ENCODE results near the gene TPRG1.
"Not testable (repeated sequence)": the region's sequence is repeated elsewhere in the genome, so short reads cannot be mapped to it uniquely, and the experiment has no call there.

TPRG1 gene

DNA sequence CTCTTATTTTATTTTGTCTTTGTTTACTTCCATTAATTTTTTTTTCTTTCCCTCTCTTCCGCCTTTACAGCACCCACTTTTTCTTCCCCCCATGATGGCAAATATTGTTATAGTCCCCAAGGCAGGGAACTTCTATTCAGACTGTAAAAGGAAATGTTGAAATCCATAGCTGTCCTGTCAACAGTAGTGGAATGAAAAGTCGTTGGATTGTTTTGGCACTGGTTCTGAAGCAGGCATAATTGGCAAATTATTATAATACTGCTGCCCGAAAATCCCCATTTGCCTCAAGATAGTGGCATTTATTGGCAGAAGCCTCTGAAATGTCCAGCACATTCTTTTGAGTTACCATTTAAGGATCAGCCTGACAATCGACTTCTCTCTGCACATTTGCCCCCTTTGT lies 150.6 kb downstream of the TPRG1 start:
- DNase-seq, result no peak

DNA sequence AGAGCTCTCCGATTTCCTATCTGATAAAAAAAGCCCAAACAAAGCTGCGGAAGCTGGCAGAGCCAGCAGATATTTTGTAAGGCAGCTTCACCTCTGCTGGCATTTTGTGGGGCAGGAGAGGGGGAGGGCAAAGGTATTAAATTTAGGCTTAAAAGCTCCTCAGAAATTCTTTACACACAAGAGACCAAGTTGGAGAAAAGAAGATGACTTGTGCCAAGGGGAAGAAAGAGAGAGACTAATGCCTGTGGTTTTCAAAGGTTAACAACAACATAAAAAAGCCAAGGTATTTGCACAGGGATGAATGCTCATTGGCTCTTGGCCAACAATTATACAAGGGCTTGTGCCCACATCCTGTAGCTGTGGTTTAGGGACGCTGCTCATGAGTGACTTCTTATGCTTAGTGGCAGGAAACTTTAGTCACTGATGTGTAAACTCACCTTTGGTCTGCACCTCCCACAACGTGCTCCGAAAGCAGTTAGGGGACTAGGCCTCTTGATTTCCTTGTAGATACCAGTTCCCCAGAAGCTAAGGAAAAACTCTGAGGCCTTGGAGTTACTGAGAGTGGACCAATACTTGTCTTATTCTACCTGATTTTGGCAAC lies 152.9 kb downstream of the TPRG1 start:
- peak; percentile 40 for DNase-seq

DNA sequence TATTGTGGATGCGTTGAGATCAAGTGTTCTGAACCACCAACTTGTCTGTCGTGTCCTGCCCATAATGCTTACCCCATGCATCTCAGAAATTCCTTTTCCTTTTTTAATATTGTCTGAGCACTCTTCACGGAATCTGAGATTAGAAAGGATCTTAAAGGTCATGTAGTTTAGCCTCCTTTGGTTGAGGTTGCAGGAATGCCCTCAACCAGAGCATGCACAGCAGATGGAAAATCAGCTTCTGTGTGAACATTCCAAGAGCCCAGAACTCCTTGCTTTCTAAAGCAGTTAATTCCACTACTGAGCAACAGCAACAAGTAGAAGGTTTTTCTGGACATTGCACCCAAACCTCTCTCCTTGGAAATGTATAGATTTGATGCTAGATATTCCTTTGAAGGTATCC lies 153.7 kb downstream of the TPRG1 start:
- DNase-seq, result no peak

DNA sequence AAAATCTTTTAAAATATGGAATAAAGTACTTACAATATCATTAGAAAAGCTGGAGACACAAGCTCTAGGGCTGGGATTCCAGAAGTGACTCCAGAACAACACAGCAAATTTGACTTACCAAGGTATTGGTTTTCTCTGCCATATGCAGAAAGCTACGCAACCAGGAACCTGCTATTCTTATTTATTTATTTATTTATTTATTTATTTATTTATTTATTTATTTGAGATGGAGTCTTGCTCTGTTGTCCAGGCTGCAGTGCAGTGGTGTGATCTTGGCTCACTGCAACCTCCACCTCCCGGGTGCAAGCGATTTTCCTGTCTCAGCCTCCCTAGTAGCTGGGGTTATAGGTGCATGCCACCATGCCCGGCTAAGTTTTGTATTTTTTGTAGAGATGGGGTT lies 157.9 kb downstream of the TPRG1 start:
- DNase-seq, result not testable (repeated sequence)

DNA sequence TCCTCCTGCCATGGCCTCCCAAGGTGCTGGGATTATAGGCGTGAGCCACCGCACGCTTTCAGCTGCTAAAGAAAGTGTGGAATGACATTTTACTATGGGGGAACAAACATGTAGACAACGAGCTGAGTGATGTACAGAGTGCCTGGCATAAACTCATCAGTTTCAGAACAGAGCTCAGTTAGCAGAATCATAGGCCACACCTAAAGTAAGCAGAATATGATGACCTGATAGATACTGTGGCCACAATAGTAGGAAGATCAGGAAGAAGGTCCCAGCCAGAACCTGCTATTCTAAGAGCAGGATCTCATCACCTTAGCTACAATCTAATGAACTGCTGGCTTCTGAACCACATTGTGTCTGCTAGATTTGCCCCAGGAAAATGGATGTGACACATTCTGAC lies 158.3 kb downstream of the TPRG1 start:
- no peak for DNase-seq

DNA sequence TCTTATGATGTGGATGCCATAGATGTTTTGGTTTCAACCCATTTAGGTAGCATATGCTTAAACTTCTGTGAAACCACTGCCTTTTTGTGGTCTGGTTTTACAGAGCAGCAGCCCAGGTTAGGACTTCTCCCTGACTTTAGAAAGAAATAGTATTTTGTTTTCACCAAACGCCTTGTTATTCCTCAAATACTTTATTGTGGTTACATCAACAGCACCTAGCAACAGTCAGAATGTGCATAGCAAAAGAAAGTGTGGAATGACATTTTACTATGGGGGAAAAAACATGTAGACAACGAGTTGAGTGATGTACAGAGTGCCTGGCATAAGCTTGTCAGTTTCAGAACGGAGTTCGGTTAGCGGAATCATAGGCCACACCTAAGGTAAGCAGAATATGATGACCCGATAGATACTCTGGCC lies 159.2 kb downstream of the TPRG1 start:
- no peak for DNase-seq

GRCh38 chr3:189334064-189334920 lies 162.5 kb downstream of the TPRG1 start:
- no peak for DNase-seq

GRCh38 chr3:189337673-189338091 lies 165.9 kb downstream of the TPRG1 start:
- DNase-seq, result no peak

DNA sequence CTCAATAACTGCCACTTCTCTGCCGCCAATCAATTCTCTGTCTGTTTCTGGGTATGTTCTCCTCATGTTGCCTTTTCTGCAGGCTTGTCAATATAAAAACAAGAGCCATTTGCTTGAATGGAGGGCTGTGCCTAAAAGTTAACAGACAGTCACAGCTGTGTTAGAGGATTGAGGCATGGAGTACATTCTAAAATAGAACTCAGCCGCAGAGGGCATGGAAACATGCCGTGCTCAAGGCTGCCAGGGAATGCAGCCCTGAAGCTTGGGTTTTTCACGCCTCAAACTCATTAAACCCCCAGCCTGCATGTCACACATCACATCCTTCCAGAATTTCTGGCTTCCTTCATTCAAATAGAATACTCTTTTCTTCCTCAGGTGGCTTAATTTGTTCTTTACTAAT lies 166.6 kb downstream of the TPRG1 start:
- DNase-seq, result no peak

GRCh38 chr3:189339996-189340395 lies 168.2 kb downstream of the TPRG1 start:
- DNase-seq, result no peak

DNA sequence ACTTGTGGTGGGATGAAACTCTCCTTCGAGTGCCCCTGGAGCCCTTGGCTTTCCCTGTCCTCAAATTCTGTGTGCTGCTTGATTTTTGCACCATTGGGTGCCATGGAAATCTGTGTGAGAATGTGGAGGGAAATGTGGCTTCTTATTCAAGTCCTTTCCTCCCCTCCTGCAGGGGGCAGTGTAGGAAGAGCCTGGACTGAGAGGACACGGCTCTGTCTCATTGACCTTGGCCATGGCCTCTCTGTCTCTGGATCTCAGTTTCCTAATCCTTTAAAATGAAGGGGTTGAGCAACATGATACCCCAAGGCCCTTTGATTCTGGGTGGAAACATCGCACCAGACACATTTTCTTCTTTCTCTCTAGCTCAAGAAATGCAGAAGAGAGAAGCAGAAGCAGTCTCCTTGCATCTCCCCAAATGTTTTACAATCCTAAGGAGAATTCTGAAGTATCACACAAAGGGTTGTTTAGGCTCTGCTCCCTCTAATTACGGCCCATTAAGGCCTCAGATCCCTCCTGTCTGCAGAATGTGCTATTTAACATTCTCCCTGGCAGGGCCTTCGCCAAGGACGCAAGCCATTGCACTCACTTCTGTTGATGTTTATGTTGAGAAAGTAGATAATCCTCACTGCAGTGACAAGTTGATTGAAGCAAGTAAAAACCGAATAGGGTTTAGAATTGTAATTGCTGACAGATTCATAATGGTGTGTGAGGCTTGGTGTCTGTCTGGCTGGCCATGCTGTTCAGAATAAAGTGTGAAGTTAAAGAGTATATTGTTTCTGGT lies 169.1 kb downstream of the TPRG1 start:
- no peak for DNase-seq

- DNase-seq, result peak; percentile 54
Observed at GRCh38 chr3:189342811-189343210, 171.0 kb downstream of the TPRG1 start.

GRCh38 chr3:189344996-189345395 lies 173.2 kb downstream of the TPRG1 start:
- DNase-seq, result no peak

- DNase-seq, result no peak
Observed at GRCh38 chr3:189349772-189350171, 178.0 kb downstream of the TPRG1 start.

DNA sequence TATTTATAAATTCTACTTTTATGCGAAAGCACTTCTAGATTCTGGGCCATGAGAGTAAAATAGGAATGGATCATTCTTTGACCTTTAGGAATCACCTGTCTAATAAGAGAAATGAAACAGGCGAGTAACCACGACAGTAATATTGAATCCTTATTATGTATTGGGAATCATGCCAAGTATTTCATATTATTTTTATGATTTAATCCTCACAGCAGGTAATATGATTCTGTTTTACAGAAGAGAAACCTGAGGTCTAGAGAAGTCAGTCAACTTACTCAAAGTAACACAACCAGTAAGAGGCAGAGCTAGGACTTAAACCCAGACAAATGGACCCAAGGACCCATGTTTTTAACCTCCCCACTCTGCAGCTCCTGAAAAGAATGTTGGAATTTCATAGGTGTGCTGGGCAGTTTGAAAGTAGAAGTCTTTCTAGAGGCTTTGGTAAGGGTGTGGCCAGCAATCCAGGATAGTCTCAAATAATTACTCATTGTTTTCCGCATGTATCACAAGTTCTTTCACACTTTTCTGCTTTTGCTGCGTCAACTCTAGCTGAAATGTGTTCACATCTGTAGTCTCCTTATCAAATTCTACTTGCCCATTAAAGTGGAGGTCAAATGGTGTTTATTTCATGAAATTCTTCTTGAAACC lies 181.7 kb downstream of the TPRG1 start:
- DNase-seq, result no peak

GRCh38 chr3:189353988-189354889 lies 182.5 kb downstream of the TPRG1 start:
- no peak for DNase-seq

DNA sequence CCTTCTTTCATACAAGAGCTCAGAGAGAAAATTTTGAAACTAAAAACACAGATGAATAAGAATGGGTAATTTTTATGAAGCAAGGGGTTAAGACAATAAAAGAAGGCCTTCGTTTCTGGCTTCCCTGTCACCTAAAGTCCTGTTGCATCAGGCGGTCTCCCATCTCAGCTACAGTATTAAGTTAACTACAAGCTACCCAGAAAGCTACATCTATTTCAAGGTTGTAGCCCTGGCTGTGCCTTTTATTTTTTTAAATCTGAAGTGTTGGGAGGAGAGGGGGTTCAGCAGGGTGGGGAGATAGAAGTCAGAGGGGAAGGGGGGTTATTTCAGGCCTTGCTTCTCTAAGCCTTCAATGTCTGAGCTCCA lies 183.3 kb downstream of the TPRG1 start:
- DNase-seq, result no peak

DNA sequence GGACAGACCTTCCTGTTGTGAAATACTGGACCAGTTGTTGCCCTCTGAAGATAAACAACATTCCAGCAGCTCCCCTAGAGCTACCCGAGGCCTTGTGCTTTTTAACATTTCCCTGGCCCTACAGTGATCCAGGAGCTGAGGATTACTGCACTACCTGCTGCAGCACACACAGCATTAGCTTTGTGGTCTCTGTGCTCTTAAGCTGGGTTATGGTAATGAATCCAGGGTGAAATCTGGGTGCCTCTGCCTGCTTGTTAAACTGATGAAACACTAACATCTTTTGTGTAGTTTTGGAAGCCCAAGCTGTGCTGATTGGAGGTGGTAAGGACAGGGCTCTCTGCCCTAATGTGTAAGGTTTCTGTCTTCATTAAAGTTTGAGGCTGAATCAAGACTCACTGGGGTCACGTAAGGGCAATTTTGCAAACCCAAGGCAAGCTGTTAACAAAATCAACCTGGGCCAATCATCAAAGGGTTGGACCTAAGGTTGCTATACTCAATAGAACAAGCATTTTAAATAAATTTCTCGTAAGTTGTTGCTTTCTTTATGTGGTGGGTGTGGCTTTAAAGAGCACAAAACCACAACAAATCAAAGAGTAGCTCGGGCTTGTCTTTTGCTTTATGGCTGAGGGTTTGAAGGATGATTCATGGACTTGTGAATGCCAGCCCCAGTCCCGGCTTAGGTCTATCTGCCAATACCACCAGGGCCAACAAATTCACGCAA lies 183.9 kb downstream of the TPRG1 start:
- DNase-seq, result no peak

DNA sequence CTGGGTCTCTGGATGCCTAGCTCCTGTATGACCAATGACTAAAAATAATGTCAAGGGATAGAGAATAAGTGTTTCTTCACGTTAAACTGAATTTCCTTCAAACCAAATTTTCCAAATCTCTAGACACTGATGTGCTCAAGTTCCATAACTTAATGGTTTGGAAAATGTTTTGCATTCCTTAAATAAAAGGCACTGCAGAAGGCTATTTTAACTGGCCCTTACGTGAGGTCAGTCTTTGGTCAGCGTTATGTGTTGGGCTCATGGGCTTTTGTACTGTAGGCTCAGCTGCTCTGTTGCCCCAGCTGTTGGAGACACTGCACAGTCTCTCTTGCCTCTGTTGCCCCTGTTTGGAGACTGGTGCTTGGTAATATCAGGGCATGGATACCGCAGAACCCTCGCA lies 188.5 kb downstream of the TPRG1 start:
- no peak for DNase-seq

GRCh38 chr3:189361103-189361835 lies 189.5 kb downstream of the TPRG1 start:
- no peak for DNase-seq
